GM18873 (cell line): Measurements from ENCODE around the gene TAF4B.
"Not testable (repeated sequence)": the region's sequence is repeated elsewhere in the genome, so short reads cannot be mapped to it uniquely, and the experiment has no call there.

ENCODE experiments used
- ATAC-seq: cut with Tn5 transposase; IDR thresholded peaks from one replicate; pipeline ENCODE4 v1.9.1; 2021; ENCODE audit warnings: mild to moderate bottlenecking, moderate library complexity, moderate number of reproducible peaks; ENCODE audit not compliant: unreplicated experiment, low FRiP score

The TAF4B gene

GRCh38 chr18:26233208-26233607 is 7.0 kb downstream of the TAF4B start:
- ATAC-seq = no peak

GRCh38 chr18:26237363-26237762 is 11.1 kb downstream of the TAF4B start:
- not testable (repeated sequence) for ATAC-seq

- not testable (repeated sequence) for ATAC-seq
Measured at GRCh38 chr18:26238718-26239117, 12.5 kb downstream of the TAF4B start.

GRCh38 chr18:26242392-26242791 is 16.1 kb downstream of the TAF4B start:
- not testable (repeated sequence) for ATAC-seq

GRCh38 chr18:26245434-26245833 is 19.2 kb downstream of the TAF4B start:
- not testable (repeated sequence) for ATAC-seq

GRCh38 chr18:26252411-26252810 is 26.2 kb downstream of the TAF4B start:
- ATAC-seq = no peak

- ATAC-seq = not testable (repeated sequence)
Measured at GRCh38 chr18:26254808-26255207, 28.6 kb downstream of the TAF4B start.

GRCh38 chr18:26255695-26256622 is 29.7 kb downstream of the TAF4B start:
- no peak for ATAC-seq

- no peak for ATAC-seq
Measured at GRCh38 chr18:26258711-26259110, 32.5 kb downstream of the TAF4B start.

- not testable (repeated sequence) for ATAC-seq
Measured at GRCh38 chr18:26259416-26259815, 33.2 kb downstream of the TAF4B start.

GRCh38 chr18:26262156-26262555 is 35.9 kb downstream of the TAF4B start:
- no peak for ATAC-seq

GRCh38 chr18:26267357-26267930 is 41.2 kb downstream of the TAF4B start:
- no peak for ATAC-seq

GRCh38 chr18:26268454-26268853 is 42.2 kb downstream of the TAF4B start:
- ATAC-seq = no peak

GRCh38 chr18:26271917-26272549 is 45.8 kb downstream of the TAF4B start:
- no peak for ATAC-seq

- no peak for ATAC-seq
Measured at GRCh38 chr18:26277374-26277773, 51.1 kb downstream of the TAF4B start.

- no peak for ATAC-seq
Measured at GRCh38 chr18:26279428-26279827, 53.2 kb downstream of the TAF4B start.

- ATAC-seq = no peak
Measured at GRCh38 chr18:26286008-26286407, 59.8 kb downstream of the TAF4B start.

- ATAC-seq = no peak
Measured at GRCh38 chr18:26287644-26288043, 61.4 kb downstream of the TAF4B start.

- no peak for ATAC-seq
Measured at GRCh38 chr18:26290385-26290784, 64.1 kb downstream of the TAF4B start.

GRCh38 chr18:26293982-26294381 is 67.7 kb downstream of the TAF4B start:
- no peak for ATAC-seq

- ATAC-seq = no peak
Measured at GRCh38 chr18:26298107-26298506, 71.9 kb downstream of the TAF4B start.
